GM23338 (cell line): Measurements from ENCODE around the gene CACNA2D1.

Source experiments
- CREB1 ChIP-seq: fragments of 250-450 bp; sonication (Bioruptor Pico); IDR thresholded peaks from 2 replicates; pipeline ENCODE4 v1.5.0; 2020; ENCODE audit warnings: low read depth, mild to moderate bottlenecking, moderate library complexity
- EZH2 ChIP-seq: fragments of 200-600 bp; sonication (generic); IDR thresholded peaks from one replicate; pipeline ENCODE4 v1.8.0; 2017; ENCODE audit warnings: antibody characterized with exemption, mild to moderate bottlenecking, low read depth; ENCODE audit not compliant: unreplicated experiment
- EZH2phosphoT487 ChIP-seq: fragments of 200-600 bp; sonication (generic); IDR thresholded peaks from one replicate; pipeline ENCODE4 v1.8.1; 2018; ENCODE audit warnings: antibody characterized with exemption; ENCODE audit not compliant: unreplicated experiment
- NANOG ChIP-seq: IDR thresholded peaks from 2 replicates; pipeline ENCODE4 v1.6.1; 2016; ENCODE audit warnings: antibody characterized with exemption, borderline replicate concordance
- POLR2AphosphoS5 ChIP-seq: IDR thresholded peaks from 2 replicates; pipeline ENCODE4 v1.6.1; 2016; ENCODE audit warnings: antibody characterized with exemption, low read depth
- STAT1 ChIP-seq: IDR thresholded peaks from one replicate; pipeline ENCODE4 v1.6.1; 2016; ENCODE audit warnings: antibody characterized with exemption; ENCODE audit not compliant: unreplicated experiment
- ZNF114 ChIP-seq: fragments of 250-450 bp; sonication (Bioruptor Pico); IDR thresholded peaks from 2 replicates; pipeline ENCODE4 v1.5.0; 2020; ENCODE audit warnings: mild to moderate bottlenecking, moderate library complexity
- TF ChIP-seq, protein P1 (sequence below), 2 experiments: fragments of 200-600 bp in 1 of 2; sonication (generic) in 1 of 2; conservative IDR thresholded peaks; 2 replicates each; pipeline versions ENCODE4 v1.5.1 to v1.6.1; 2016 to 2017; ENCODE audit warnings: antibody characterized with exemption in 2 of 2, low read depth in 2 of 2, mild to moderate bottlenecking in 2 of 2, moderate library complexity in 1 of 2
- TF ChIP-seq, protein P2 (sequence below): IDR thresholded peaks from one replicate; pipeline ENCODE4 v1.6.1; 2018; ENCODE audit warnings: antibody characterized with exemption; ENCODE audit not compliant: unreplicated experiment
- TF ChIP-seq, protein P3 (sequence below): IDR thresholded peaks from 2 replicates; pipeline ENCODE4 v1.6.1; 2016; ENCODE audit warnings: antibody characterized with exemption

DNA sequence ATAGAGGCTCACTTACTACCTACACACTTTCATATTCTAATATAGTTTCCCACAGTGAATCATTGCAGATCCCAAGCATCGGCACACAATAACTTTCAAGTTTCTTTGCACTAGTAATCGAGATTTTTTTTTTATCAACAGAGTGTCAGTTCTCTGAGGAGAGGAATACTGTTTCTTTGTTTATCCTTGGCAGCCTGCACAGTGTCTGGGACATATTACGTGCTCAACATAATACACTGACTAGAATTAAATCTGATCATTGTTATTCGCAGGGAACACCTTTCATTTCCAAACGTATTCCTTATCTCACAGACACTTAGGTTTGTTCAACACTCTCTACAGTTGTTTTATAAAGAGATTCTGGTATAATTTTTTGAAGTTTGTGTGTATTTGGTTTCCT, 95.3 kb downstream of the CACNA2D1 start:
- TF ChIP-seq EZH2phosphoT487 (no peak), EZH2 (no peak), STAT1 (no peak), POLR2AphosphoS5 (no peak), CREB1 (CRISPR knock-in tag) (no peak), ZNF114 (no peak), NANOG (no peak)
- TF ChIP-seq, protein P1, sequence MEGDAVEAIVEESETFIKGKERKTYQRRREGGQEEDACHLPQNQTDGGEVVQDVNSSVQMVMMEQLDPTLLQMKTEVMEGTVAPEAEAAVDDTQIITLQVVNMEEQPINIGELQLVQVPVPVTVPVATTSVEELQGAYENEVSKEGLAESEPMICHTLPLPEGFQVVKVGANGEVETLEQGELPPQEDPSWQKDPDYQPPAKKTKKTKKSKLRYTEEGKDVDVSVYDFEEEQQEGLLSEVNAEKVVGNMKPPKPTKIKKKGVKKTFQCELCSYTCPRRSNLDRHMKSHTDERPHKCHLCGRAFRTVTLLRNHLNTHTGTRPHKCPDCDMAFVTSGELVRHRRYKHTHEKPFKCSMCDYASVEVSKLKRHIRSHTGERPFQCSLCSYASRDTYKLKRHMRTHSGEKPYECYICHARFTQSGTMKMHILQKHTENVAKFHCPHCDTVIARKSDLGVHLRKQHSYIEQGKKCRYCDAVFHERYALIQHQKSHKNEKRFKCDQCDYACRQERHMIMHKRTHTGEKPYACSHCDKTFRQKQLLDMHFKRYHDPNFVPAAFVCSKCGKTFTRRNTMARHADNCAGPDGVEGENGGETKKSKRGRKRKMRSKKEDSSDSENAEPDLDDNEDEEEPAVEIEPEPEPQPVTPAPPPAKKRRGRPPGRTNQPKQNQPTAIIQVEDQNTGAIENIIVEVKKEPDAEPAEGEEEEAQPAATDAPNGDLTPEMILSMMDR (conservative IDR thresholded peaks at IDR 0.05; ENCODE audit: low read depth in 2 of 2), result no peak
- TF ChIP-seq, protein P2, sequence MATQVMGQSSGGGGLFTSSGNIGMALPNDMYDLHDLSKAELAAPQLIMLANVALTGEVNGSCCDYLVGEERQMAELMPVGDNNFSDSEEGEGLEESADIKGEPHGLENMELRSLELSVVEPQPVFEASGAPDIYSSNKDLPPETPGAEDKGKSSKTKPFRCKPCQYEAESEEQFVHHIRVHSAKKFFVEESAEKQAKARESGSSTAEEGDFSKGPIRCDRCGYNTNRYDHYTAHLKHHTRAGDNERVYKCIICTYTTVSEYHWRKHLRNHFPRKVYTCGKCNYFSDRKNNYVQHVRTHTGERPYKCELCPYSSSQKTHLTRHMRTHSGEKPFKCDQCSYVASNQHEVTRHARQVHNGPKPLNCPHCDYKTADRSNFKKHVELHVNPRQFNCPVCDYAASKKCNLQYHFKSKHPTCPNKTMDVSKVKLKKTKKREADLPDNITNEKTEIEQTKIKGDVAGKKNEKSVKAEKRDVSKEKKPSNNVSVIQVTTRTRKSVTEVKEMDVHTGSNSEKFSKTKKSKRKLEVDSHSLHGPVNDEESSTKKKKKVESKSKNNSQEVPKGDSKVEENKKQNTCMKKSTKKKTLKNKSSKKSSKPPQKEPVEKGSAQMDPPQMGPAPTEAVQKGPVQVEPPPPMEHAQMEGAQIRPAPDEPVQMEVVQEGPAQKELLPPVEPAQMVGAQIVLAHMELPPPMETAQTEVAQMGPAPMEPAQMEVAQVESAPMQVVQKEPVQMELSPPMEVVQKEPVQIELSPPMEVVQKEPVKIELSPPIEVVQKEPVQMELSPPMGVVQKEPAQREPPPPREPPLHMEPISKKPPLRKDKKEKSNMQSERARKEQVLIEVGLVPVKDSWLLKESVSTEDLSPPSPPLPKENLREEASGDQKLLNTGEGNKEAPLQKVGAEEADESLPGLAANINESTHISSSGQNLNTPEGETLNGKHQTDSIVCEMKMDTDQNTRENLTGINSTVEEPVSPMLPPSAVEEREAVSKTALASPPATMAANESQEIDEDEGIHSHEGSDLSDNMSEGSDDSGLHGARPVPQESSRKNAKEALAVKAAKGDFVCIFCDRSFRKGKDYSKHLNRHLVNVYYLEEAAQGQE, result no peak
- TF ChIP-seq, protein P3, sequence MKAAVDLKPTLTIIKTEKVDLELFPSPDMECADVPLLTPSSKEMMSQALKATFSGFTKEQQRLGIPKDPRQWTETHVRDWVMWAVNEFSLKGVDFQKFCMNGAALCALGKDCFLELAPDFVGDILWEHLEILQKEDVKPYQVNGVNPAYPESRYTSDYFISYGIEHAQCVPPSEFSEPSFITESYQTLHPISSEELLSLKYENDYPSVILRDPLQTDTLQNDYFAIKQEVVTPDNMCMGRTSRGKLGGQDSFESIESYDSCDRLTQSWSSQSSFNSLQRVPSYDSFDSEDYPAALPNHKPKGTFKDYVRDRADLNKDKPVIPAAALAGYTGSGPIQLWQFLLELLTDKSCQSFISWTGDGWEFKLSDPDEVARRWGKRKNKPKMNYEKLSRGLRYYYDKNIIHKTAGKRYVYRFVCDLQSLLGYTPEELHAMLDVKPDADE, result no peak
